RPMI7951 (cell line): ENCODE data around the gene ADGRG1. TPM values are rescaled to one million over a fixed set of nuclear protein-coding genes. Genes with fewer than 3 reads are reported as not detected.
"Not testable (repeated sequence)": the region's sequence is repeated elsewhere in the genome, so short reads cannot be mapped to it uniquely, and the experiment has no call there.

ENCODE experiments used
- DNase-seq: peaks from one replicate; pipeline ENCODE4 v3.0.0-alpha.2; 2012; ENCODE audit warnings: low read depth
- total RNA-seq: library from RNA; depleted of rRNA; stranded (reverse); fragments of >200 nt; shearing (Covaris generic); gene quantifications from 2 replicates; pipeline ENCODE4 v1.2.3, GENCODE V29; 2014

Gene ADGRG1
- total RNA-seq, 1 experiment from 2014 or later: 3.7 TPM

GRCh38 chr16:57698812-57699405, 70.5 kb downstream of the ADGRG1 start:
- no peak for DNase-seq

DNA sequence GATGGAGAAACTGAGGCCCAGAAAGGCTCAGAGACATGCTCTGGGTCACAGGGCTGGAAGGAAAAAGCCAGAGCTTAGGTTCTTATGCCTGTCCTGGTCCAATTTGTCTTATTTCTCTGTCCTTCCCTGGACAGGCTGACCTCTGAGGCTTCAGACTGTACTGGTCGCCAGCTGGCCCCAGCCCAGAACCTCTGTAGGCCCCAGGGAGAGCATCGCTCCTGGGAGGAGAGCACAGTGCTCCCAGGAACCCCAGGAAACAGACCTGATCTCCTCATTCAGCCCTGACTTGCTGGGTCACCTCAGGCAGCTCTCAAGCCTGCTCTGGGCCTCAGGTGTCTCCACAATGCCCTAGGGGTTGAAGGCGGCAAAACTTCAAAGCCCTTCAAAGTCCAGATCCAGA, 71.1 kb downstream of the ADGRG1 start:
- DNase-seq: no peak

DNA sequence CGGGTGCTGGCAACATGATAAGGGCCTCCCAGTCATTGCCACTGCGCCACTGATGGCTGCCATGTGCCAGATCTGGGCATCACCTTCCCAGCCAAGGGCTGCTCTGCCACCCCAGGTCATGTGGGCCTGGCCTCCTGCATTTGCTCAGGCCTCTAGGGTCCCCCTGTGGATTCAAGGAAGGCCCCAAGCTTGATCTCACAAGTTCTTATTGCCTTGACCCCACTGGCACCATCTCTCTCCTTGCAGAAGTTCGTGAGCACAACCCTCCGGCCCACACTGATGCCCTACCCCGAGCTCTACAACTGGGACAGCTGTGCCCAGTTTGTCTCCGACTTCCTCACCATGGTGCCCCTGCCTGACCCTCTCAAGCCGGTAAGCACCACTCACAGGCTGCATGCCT, 71.5 kb downstream of the ADGRG1 start:
- DNase-seq: no peak

DNA sequence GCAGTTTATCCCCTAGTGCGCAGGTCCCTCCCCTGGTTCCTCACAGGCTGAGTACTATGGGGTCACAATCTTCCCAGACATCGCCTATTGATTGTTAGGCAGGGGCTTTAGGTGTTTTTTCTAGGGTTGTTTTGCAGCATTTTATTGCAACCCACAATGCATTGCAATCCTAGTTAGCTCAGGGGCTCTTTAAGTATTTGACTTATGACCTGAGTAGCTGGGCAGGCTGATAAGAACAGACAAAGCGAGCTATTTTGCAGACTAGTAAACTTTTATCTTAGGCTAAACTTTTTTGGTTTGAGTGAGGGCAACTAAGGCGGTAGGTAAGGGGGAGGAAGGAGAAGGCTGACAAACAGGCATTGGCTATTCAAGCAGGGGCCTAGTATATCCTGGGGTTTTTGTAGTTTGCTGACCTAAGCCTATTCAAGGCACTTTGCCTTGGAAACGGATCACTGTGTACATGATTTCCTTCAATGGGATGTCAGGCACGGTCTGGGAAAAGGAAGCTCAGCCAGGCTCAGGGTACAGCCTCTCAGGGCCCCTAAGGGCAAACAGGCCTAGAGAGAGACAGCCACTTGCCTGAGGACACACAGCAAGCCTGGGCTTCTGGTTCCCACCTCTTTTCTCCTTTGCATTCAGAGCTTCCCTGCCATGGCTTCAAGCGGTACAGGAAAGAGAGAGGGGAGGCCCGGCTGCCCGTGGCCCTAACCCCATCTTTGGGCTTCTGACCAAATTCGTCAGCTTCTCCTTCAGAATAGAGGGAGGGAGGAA, 72.5 kb downstream of the ADGRG1 start:
- no peak for DNase-seq

DNA sequence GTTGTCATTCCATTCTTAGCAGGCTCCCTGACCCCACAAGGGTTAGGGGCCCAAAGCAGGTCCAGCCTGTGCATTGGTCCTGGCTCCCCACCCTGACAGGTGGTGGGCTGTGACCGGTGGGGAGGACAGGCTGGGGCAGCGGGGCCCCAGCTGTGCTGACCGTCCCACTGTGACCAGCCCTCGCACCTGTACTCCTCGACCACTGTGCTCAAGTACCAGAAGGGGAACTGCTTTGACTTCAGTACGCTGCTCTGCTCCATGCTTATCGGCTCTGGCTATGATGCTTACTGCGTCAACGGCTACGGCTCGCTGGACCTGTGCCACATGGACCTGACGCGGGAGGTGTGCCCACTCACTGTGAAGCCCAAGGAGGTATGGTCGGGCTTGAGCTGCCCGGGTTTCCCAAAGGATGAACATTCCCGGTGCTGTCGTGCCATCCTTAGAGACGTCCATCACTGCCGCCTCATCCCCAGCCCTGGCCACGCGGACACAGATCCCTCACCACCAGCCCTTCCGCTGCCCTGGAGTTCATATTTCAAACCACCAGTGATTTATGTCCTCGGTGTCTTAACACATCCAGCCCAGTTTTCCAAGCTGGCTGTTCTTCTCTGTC, 73.4 kb downstream of the ADGRG1 start:
- DNase-seq: no peak

DNA sequence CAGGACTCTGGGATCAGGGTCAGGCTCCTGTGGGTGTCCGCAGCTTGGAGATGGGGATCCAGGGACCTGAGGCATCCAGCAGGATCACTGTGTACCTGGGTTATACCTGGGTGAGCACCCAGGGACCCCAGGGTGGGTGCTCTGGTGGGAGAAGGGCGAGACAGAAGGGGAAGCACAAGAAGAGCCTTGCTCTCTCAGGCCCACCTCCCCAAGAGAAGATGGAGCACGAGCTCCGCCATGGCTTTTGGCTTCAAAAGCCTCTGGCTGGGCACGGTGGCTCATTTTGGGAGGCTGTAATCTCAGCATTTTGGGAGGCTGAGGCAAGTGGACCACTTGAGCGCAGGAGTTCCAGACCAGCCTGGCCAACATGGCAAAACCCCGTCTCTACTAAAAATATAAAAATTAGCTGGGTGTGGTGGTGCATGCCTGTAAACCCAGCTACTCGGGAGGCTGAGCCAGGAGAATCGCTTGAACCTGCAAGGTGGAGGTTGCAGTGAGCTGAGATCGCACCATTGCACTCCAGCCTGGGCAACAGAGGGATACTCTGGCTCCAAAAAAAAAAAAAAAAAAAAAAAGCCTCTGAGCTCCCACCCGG, 75.1 kb downstream of the ADGRG1 start:
- DNase-seq: no peak

DNA sequence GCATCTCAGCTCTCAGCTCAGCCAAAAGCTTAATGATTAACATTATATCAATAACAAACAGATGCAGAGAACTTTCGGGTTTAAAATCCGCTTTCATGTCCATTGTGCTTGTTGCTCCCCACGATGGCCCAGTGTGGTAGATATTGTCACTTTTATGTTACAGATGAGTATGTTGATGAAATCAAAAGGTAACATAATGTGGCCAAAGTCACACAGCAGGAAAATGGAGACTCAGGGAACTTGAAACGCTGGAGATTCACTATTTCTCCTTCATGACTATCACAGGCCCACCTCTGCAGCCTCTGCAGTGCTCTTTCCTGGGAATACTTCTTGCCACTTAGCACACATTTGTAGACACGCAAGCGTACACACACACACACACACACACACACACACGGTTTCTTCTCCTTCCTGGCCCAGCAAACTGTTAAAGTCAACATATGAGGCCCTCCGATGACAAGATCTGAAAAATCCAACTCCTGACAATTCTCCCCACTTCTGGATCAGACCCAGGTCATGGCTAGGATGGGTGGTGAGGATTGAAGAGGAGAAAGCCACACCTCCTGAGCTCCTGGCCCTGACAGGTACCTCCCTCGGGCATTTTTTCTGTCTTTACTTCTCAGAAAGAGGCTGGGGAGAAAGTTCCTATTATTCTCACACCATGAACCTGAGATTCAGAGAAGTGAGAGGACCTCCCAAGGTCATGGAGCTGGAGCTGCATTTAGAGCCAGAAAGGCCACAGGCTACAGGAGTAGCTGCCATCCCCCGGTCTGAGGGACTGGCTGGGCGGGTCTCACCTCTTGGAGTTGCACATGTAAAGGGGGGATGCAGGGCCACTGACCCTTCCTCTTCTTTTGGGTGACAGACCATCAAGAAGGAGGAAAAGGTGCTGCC, 75.8 kb downstream of the ADGRG1 start:
- DNase-seq: no peak

DNA sequence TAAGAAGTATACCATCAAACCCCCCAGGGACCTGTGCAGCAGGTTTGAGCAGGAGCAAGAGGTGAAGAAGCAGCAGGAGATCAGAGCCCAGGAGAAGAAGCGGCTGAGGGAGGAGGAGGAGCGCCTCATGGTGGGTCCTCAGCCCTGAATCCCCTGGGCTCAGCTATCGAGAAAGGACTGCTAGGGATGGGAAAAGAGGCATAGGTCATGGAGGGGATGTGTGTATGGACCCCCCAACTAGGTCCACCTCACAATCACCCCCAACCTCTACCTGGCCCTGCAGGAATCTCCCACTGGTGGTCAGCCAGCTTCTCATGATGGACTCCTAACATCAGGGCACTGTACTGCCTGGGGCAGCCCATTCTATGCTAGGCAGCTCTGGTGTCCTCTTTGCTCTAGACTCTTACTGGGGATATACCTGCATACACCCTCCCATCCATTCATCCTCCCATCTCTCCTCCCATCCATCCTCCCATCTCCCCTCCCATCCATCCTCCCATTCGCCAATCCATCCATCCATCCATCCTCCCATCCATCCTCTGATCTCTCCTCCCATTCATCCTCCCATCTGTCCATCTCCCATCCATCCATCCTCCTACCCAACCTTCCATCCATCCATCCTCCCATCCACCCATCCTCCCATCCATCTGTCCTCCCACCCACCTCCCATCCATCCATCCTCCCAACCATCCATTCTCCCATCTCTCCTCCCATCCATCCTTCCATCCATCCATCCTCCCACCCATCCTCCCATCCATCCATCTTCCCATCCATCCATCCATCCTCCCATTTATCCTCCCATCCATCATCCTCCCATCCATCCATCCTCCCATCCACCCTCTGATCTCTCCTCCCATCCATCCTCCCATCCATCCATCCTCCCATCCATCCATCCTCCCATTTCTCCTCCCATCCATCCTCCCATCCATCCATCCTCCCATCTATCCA, 76.7 kb downstream of the ADGRG1 start:
- no peak for DNase-seq

DNA sequence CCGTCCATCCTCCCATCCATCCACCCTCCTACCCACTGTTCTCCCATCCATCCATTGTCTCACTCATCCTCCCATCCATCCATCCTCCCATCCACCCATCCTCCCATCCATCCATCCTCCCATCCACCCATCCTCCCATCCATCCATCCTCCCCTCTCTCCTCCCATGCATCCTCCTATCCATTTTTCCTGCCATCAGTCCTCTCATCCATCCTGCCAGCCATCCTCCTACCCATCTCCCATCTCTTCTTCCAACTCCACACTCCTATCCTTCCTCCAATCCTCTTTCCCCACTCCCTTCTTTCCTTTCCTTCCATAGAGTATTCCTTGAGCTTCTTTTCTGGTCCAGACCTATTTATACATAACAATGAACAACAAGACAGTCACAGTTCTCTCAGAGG, 78.3 kb downstream of the ADGRG1 start:
- no peak for DNase-seq

GRCh38 chr16:57707331-57707730, 78.9 kb downstream of the ADGRG1 start:
- DNase-seq: no peak

DNA sequence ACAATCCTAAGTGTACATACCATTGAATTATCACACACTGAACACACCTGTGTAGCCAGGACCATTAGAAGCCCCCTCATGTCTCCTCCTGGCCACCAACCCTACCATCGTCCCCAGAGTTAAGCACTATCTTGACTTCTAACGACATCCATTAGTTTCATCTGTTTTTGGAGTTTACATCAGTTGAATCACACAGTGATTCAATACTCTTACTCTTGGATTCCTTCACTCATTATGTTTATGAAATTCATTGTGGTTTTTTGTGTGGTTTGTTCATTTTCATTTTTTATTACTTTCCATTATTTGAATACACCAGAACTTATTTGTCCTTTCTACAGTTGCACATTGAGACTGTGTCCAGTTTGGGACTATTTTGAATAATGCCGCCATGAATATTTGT, 79.7 kb downstream of the ADGRG1 start:
- no peak for DNase-seq

GRCh38 chr16:57709663-57710062, 81.2 kb downstream of the ADGRG1 start:
- DNase-seq: no peak

DNA sequence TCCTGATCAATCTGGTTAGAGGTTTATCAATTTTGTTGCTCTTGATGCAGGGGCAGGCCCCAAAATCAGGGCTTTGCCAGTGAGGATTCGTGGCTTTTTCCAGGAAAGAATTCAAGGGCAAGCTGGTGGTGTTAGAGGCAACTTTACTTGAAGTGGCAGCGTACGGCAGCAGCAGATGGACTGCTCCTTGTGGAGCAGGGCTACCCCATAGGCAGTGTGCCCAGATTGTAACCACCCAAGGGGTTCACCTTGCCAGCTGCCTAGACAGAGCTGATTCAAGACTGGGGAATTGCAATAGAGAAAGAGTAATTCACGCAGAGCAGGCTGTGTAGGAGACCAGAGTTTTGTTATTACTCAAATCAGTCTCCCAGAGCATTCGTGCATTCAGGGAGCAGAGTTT, 82.9 kb downstream of the ADGRG1 start:
- no peak for DNase-seq

- no peak for DNase-seq
These were observed 83.6 kb downstream of the ADGRG1 start for GRCh38 chr16:57711993-57712392.

DNA sequence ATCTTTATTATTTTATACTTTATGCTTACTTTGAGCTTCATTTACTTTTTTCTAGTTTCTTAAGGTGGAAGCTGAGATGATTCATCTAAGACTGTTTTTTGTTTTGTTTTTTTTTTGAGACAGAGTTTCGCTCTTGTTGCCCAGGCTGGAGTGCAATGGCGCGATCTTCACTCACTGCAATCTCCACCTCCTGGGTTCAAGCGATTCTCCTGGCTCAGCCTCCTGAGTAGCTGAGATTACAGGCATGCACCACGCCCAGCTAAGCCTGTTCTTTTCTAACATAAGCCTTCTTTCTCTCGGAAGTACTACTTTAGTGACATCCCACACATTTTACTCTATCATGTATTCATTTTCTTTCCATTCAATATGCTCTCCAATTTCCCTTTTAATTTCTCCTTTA, 84.1 kb downstream of the ADGRG1 start:
- not testable (repeated sequence) for DNase-seq

DNA sequence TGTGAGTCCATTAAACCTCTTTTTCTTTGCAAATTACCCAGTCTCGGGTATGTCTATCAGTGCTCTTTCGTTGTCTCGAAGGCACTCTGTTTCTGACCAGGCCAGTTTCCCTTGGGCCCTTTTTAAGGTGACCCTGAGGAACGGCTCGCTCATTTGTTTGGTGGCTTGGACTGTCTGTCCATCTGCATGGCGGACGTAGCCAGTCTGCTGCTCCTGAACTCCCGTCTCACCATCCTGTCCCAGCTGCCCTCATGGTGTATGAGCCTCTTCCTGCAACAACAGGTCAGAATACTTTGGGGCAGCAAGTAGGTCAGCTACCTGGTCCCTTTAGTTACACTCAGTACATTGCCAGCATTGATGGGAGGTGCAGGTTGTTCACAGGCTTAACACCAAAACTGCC, 85.2 kb downstream of the ADGRG1 start:
- DNase-seq: no peak

- DNase-seq: no peak
These were observed 85.6 kb downstream of the ADGRG1 start for GRCh38 chr16:57714047-57714446.
